Endodermal cell (in vitro differentiated cells): ENCODE data around the gene PRMT7. TPM values are rescaled to one million over a fixed set of nuclear protein-coding genes. Genes with fewer than 3 reads are reported as not detected.

Source experiments
- DNase-seq: peaks from one replicate; pipeline ENCODE4 v3.0.0-alpha.2; 2017
- H3K27ac ChIP-seq: 2 replicates; pipeline ENCODE4 v1.5.1; 2013; ENCODE audit warnings: mild to moderate bottlenecking, low read depth, low read length, moderate library complexity
- H3K27me3 ChIP-seq: 2 replicates; pipeline ENCODE4 v1.6.1; 2013; ENCODE audit warnings: mild to moderate bottlenecking, low read length, moderate library complexity; ENCODE audit not compliant: insufficient read depth, control insufficient read depth, poor library complexity, severe bottlenecking
- H3K36me3 ChIP-seq: 2 replicates; pipeline ENCODE4 v1.7.0; 2013; ENCODE audit warnings: mild to moderate bottlenecking, low read length, moderate library complexity; ENCODE audit not compliant: control insufficient read depth, insufficient read depth
- H3K4me1 ChIP-seq: one replicate; pipeline ENCODE4 v1.7.0; 2013; ENCODE audit warnings: low read length; ENCODE audit not compliant: control insufficient read depth, insufficient read depth
- H3K4me3 ChIP-seq: 2 replicates; pipeline ENCODE4 v1.5.1; 2013; ENCODE audit warnings: mild to moderate bottlenecking, low read length, moderate library complexity
- H3K9ac ChIP-seq: 2 replicates; pipeline ENCODE4 v1.6.1; 2013; ENCODE audit warnings: mild to moderate bottlenecking, low read length, moderate library complexity; ENCODE audit not compliant: poor library complexity, severe bottlenecking; ENCODE audit errors: extremely low read depth
- H3K9me3 ChIP-seq: 2 replicates; pipeline ENCODE4 v1.6.1; 2013; ENCODE audit warnings: mild to moderate bottlenecking, low read length, moderate library complexity; ENCODE audit not compliant: control insufficient read depth
- H3K27ac Mint-ChIP-seq: 2 replicates; pipeline ENCODE4 v1.8.0; 2020; ENCODE audit warnings: mixed read lengths
- H3K27me3 Mint-ChIP-seq: 2 replicates; pipeline ENCODE4 v1.8.0; 2021; ENCODE audit warnings: mild to moderate bottlenecking, mixed read lengths; ENCODE audit not compliant: insufficient read depth
- H3K36me3 Mint-ChIP-seq: 2 replicates; pipeline ENCODE4 v1.8.0; 2020; ENCODE audit warnings: low read depth, mixed read lengths
- H3K4me1 Mint-ChIP-seq: 2 replicates; pipeline ENCODE4 v1.8.0; 2020; ENCODE audit warnings: mixed read lengths
- H3K4me3 Mint-ChIP-seq: 2 replicates; pipeline ENCODE4 v1.8.0; 2020; ENCODE audit warnings: mild to moderate bottlenecking, moderate library complexity, mixed read lengths
- H3K9me3 Mint-ChIP-seq: 2 replicates; pipeline ENCODE4 v1.8.0; 2020; ENCODE audit warnings: mild to moderate bottlenecking, mixed read lengths
- WGBS, 2 experiments: methylation state at CpG; one replicate each; pipeline versions ENCODE4 v1.1.5 to v1.1.7; 2013; ENCODE audit warnings: missing lambda C conversion rate in 2 of 2, mixed read lengths in 1 of 2; ENCODE audit not compliant: insufficient coverage in 1 of 2, insufficient read length in 1 of 2; 5-methylcytosine and 5-hydroxymethylcytosine counted together
- total RNA-seq, 2 donors: library from RNA; stranded (reverse); fragmentation: NEBNext Ultra II Directional in 1 of 2; extraction: Animal tissue kit (Norgen Biotek cat#: 25700) in 1 of 2; gene quantifications; 2 replicates in 1 of 2; 3 replicates in 1 of 2; pipeline ENCODE4 v1.2.1, GENCODE V29; 2021
- TF ChIP-seq, protein P1 (sequence below): fragments of 200-600 bp; sonication (generic); conservative IDR thresholded peaks from 2 replicates; pipeline ENCODE4 v1.5.0; 2021; ENCODE audit warnings: antibody characterized with exemption, mild to moderate bottlenecking

Gene PRMT7
- total RNA-seq, 2 donors from 2014 or later = 63.9 to 68.5 TPM

DNA sequence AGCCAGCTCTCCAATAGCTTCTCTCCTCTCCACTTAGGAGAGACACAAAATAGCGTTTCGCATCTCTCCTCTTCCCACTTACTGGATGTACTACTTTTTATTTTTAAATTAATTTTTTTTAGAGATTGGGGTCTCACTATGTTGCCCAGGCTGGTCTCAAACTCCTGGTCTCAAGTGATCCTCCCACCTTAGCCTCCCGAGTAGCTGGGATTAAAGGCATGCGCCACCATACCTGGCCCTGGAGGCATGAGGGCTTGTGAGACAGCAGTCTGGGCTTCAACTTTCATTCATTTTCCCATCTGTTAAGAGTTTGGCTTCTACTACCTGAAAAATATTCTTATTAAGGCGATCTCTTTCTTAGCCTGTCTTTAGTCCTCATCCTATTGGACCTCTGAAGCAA, 18.4 kb upstream of the PRMT7 start:
- no peaks in the 10 kb centered on the region for H3K27me3 Mint-ChIP-seq
- no peak overlapping the region for H3K9ac ChIP-seq
- H3K9me3 Mint-ChIP-seq = no peaks in the 10 kb centered on the region
- peaks cover 29% of the 10 kb centered on the region for H3K4me1 Mint-ChIP-seq
- no peaks in the 10 kb centered on the region for H3K4me1 ChIP-seq
- H3K36me3 ChIP-seq = peaks cover 86% of the 10 kb centered on the region
- H3K9me3 ChIP-seq = no peaks in the 10 kb centered on the region
- H3K27ac Mint-ChIP-seq = no peak overlapping the region
- peaks cover 47% of the 10 kb centered on the region for H3K36me3 Mint-ChIP-seq
- no peak for DNase-seq
- H3K4me3 ChIP-seq = no peak overlapping the region
- TF ChIP-seq, protein P1, sequence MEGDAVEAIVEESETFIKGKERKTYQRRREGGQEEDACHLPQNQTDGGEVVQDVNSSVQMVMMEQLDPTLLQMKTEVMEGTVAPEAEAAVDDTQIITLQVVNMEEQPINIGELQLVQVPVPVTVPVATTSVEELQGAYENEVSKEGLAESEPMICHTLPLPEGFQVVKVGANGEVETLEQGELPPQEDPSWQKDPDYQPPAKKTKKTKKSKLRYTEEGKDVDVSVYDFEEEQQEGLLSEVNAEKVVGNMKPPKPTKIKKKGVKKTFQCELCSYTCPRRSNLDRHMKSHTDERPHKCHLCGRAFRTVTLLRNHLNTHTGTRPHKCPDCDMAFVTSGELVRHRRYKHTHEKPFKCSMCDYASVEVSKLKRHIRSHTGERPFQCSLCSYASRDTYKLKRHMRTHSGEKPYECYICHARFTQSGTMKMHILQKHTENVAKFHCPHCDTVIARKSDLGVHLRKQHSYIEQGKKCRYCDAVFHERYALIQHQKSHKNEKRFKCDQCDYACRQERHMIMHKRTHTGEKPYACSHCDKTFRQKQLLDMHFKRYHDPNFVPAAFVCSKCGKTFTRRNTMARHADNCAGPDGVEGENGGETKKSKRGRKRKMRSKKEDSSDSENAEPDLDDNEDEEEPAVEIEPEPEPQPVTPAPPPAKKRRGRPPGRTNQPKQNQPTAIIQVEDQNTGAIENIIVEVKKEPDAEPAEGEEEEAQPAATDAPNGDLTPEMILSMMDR = no peak
- H3K4me3 Mint-ChIP-seq = no peak overlapping the region
- WGBS, 2 experiments = 98 to 100% methylated on average over 3 to 5 of the region's 5 CpGs
- no peaks in the 10 kb centered on the region for H3K27me3 ChIP-seq
- H3K27ac ChIP-seq = no peak overlapping the region

- 94 to 98% methylated on average over 8 to 12 of the region's 12 CpGs for WGBS, 2 experiments
- no peak overlapping the region for H3K9ac ChIP-seq
- Mint-ChIP-seq H3K9me3 (no peaks in the 10 kb centered on the region), H3K4me3 (no peak overlapping the region), H3K4me1 (peaks cover 47% of the 10 kb centered on the region), H3K27ac (peak overlapping the region; percentile 26), H3K27me3 (no peaks in the 10 kb centered on the region), H3K36me3 (peaks cover 58% of the 10 kb centered on the region)
- H3K4me1 ChIP-seq = peaks cover 26% of the 10 kb centered on the region
- DNase-seq = no peak
- H3K9me3 ChIP-seq = no peaks in the 10 kb centered on the region
- peaks cover 87% of the 10 kb centered on the region for H3K36me3 ChIP-seq
- TF ChIP-seq, protein P1 = no peak
- H3K27ac ChIP-seq = no peak overlapping the region
- no peaks in the 10 kb centered on the region for H3K27me3 ChIP-seq
- no peak overlapping the region for H3K4me3 ChIP-seq
Observed at GRCh38 chr16:68296291-68296690, 14.5 kb upstream of the PRMT7 start.

DNA sequence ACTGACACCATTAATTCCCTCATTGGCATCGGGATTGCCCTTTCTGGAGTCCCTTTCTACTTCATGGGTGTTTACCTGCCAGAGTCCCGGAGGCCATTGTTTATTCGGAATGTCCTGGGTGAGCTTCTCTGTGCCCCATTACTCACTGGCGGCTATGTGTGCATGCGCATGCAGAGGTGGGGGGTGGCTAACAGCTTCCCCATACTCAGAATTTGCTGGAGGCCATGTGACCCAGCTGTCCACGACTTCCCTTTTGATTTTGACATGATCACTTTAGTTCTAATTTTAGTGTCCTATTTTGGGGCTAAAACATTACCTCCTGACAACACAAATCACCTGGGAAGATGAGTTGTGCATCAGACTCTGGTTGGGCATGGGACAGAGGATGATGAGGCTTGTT, 14.1 kb upstream of the PRMT7 start:
- Mint-ChIP-seq H3K4me3 (no peak overlapping the region), H3K4me1 (peaks cover 47% of the 10 kb centered on the region), H3K9me3 (no peaks in the 10 kb centered on the region), H3K27ac (peak overlapping the region; percentile 26), H3K36me3 (peaks cover 57% of the 10 kb centered on the region), H3K27me3 (no peaks in the 10 kb centered on the region)
- no peaks in the 10 kb centered on the region for H3K27me3 ChIP-seq
- no peak overlapping the region for H3K9ac ChIP-seq
- no peak overlapping the region for H3K4me3 ChIP-seq
- no peak overlapping the region for H3K27ac ChIP-seq
- peaks cover 26% of the 10 kb centered on the region for H3K4me1 ChIP-seq
- DNase-seq = no peak
- no peaks in the 10 kb centered on the region for H3K9me3 ChIP-seq
- WGBS, 2 experiments = 96 to 100% methylated on average over 2 to 6 of the region's 6 CpGs
- TF ChIP-seq, protein P1 = no peak
- peaks cover 87% of the 10 kb centered on the region for H3K36me3 ChIP-seq
